Upper lobe of right lung (tissue), 1 donor: Measurements from ENCODE around the gene CAMSAP3. TPM values are rescaled to one million over a fixed set of nuclear protein-coding genes. Genes with fewer than 3 reads are reported as not detected.

Experiments
- ATAC-seq: fragments of 200-7000 bp; cut with Tn5 transposase; one replicate; pipeline ENCODE4 v1.9.1; 2020; ENCODE audit warnings: mild to moderate bottlenecking, moderate library complexity
- DNase-seq: peaks from one replicate; pipeline ENCODE4 v3.0.0-alpha.2; 2020
- H3K27ac ChIP-seq: fragments of 200-600 bp; one replicate; pipeline ENCODE4 v1.8.0; 2022
- H3K27me3 ChIP-seq: fragments of 200-600 bp; one replicate; pipeline ENCODE4 v1.8.0; 2022; ENCODE audit warnings: mild to moderate bottlenecking
- H3K36me3 ChIP-seq: fragments of 200-600 bp; one replicate; pipeline ENCODE4 v1.8.0; 2022
- H3K4me1 ChIP-seq: fragments of 200-600 bp; one replicate; pipeline ENCODE4 v1.8.0; 2022
- H3K4me3 ChIP-seq: fragments of 200-600 bp; one replicate; pipeline ENCODE4 v1.8.0; 2022; ENCODE audit warnings: mild to moderate bottlenecking
- H3K9me3 ChIP-seq: fragments of 200-600 bp; one replicate; pipeline ENCODE4 v1.8.0; 2022
- CTCF ChIP-seq: fragments of 200-600 bp; IDR thresholded peaks from one replicate; pipeline ENCODE4 v1.8.0; 2022; ENCODE audit warnings: antibody characterized with exemption
- intact Hi-C: fragments of 100-400 bp; cut with DNase I; formaldehyde crosslinking; loops from one replicate; pipeline ENCODE4 v1.11.0; 2022
- total RNA-seq: library from RNA; stranded (reverse); fragmentation: NEBNext Ultra II Directional; extraction: Animal tissue kit (Norgen Biotek cat#: 25700); gene quantifications from one replicate; pipeline ENCODE4 v1.2.1, GENCODE V29; 2021
- donor health status: DM: no; HTN: yes; CAD: no; lungs with severe emphysema.

The CAMSAP3 gene
- total RNA-seq, 1 donor from 2014 or later = 29.1 TPM

DNA sequence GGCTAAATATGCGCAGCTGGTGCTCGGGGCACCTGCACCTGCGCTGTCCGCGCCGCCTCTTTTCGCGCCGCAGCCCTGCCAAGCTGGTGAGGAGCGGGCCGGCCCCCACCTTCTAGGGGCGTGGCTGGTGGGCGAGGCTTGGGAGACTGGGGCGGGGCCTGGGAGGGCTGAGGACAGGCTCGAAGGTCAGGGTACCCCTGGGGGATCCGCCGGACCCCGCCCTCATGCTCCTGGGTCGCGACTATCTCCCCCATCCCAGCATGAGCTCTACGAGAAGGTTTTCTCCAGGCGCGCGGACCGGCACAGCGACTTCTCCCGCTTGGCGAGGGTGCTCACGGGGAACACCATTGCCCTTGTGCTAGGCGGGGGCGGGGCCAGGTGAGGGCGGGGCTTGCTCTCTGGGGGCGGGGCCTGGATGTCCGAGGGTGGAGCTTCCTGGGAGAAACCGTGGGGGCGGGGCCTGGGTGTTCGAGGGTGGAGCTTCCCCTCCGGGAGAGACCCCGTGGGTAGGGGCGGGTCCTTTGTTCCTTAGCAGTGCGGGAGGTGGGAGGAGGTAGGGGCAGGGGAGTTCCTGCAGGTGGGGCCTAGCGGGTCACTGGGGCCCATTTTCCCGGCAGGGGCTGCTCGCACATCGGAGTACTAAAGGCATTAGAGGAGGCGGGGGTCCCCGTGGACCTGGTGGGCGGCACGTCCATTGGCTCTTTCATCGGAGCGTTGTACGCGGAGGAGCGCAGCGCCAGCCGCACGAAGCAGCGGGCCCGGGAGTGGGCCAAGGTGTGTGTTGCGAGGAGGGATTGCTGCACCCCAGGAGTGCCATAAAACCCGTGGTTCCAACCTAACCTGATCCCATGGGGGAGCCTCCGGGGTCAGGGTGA, 40.4 kb upstream of the CAMSAP3 start:
- Histone ChIP-seq H3K27me3 (no peaks in the 10 kb centered on the region), H3K36me3 (peaks cover 84% of the 10 kb centered on the region), H3K27ac (no peak overlapping the region), H3K4me3 (no peak overlapping the region), H3K4me1 (no peaks in the 10 kb centered on the region), H3K9me3 (no peaks in the 10 kb centered on the region)
- no peak for TF ChIP-seq CTCF
- DNase-seq (peak; percentile 74), ATAC-seq (peak; percentile 21)
- intact Hi-C loops = no loop called here

DNA sequence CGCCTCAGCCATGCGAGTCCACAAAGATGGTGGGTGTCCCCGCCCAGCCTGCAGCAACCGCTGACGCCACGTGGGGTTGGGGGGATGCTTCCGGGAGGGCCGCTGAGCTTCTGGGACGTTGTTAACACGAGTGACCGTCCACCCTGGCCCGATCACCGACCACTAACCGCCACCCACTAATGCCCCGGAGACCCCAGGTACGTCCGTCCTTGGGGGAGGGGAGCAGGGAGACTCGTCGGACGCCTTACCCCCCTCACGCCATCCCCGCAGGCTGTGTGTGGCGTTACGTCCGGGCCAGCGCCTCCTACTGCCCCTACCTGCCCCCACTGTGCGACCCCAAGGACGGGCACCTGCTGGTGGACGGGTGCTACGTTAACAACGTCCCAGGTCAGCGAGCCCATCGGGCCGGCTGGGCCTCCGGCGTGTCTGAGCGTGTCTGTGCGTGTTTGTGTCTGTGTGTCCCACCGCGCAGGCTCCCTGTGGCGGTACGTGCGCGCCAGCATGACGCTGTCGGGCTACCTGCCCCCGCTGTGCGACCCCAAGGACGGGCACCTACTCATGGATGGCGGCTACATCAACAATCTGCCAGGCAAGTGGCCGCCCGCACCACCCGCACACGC, 38.9 kb upstream of the CAMSAP3 start:
- Histone ChIP-seq H3K9me3 (no peaks in the 10 kb centered on the region), H3K36me3 (peaks cover 90% of the 10 kb centered on the region), H3K4me3 (no peak overlapping the region), H3K27ac (no peak overlapping the region), H3K27me3 (no peaks in the 10 kb centered on the region), H3K4me1 (no peaks in the 10 kb centered on the region)
- no peak for TF ChIP-seq CTCF
- ATAC-seq (no peak), DNase-seq (no peak)
- intact Hi-C loops = no loop called here

DNA sequence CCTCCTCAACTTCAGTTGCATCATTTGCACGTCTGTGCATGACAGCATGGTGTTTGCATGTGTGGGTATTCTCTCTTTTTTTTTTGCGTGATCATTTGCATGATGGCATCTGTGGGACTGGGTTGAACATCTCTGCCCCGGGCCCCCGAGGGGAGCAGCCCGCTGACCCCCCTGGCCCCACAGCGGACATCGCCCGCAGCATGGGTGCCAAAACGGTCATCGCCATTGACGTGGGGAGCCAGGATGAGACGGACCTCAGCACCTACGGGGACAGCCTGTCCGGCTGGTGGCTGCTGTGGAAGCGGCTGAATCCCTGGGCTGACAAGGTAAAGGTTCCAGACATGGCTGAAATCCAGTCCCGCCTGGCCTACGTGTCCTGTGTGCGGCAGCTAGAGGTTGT, 37.0 kb upstream of the CAMSAP3 start:
- Histone ChIP-seq H3K27me3 (no peaks in the 10 kb centered on the region), H3K4me3 (no peak overlapping the region), H3K9me3 (no peaks in the 10 kb centered on the region), H3K36me3 (peaks cover 81% of the 10 kb centered on the region), H3K27ac (no peak overlapping the region), H3K4me1 (no peaks in the 10 kb centered on the region)
- DNase-seq (no peak), ATAC-seq (no peak)
- TF ChIP-seq CTCF = no peak
- intact Hi-C loops = no loop called here

GRCh38 chr19:7559102-7559501, 36.6 kb upstream of the CAMSAP3 start:
- Histone ChIP-seq H3K9me3 (no peaks in the 10 kb centered on the region), H3K27me3 (no peaks in the 10 kb centered on the region), H3K4me1 (no peaks in the 10 kb centered on the region), H3K36me3 (peaks cover 77% of the 10 kb centered on the region), H3K4me3 (no peak overlapping the region), H3K27ac (no peak overlapping the region)
- no peak for TF ChIP-seq CTCF
- DNase-seq = no peak
- no peak for ATAC-seq
- intact Hi-C loops = no loop called here

GRCh38 chr19:7560255-7560654, 35.4 kb upstream of the CAMSAP3 start:
- Histone ChIP-seq H3K27ac (no peak overlapping the region), H3K27me3 (no peaks in the 10 kb centered on the region), H3K4me3 (no peak overlapping the region), H3K36me3 (peaks cover 65% of the 10 kb centered on the region), H3K9me3 (no peaks in the 10 kb centered on the region), H3K4me1 (no peaks in the 10 kb centered on the region)
- no peak for ATAC-seq
- no peak for TF ChIP-seq CTCF
- no peak for DNase-seq
- intact Hi-C loops = no loop called here
